ENCODE data around the gene TMEM140. TPM values are rescaled to one million over a fixed set of nuclear protein-coding genes. Genes with fewer than 3 reads are reported as not detected.

Gene TMEM140
- polyA plus RNA-seq, 1 donor (not counting 4 experiments of a cell fraction or from before 2014, with no cell fraction given) = 0.17 TPM

- H3K27me3 ChIP-seq (ENCODE audit: control insufficient read depth, extremely low read depth, insufficient read depth, low read length) = no peaks in the 10 kb centered on the region
- peaks cover 16% of the 10 kb centered on the region for H3K4me1 ChIP-seq (ENCODE audit: control insufficient read depth, extremely low read depth, insufficient read depth, low read length)
- no peak overlapping the region for H3K27ac ChIP-seq (ENCODE audit: control insufficient read depth, insufficient read depth, low read length)
- H4K20me1 ChIP-seq (ENCODE audit: control insufficient read depth, extremely low read depth, insufficient read depth, low read length) = no peaks in the 10 kb centered on the region
- H3K4me3 ChIP-seq (ENCODE audit: control insufficient read depth in 2 of 3, extremely low read depth in 1 of 3, insufficient read depth in 2 of 3, low read depth in 1 of 3, low read length in 3 of 3) = no peak overlapping the region
- no peak overlapping the region for H3K4me2 ChIP-seq (ENCODE audit: control insufficient read depth, extremely low read depth, insufficient read depth, low read depth, low read length)
- DNase-seq (ENCODE audit: low read depth, low spot score) (no peak), FAIRE-seq (no peak)
- no peak overlapping the region for H2AFZ ChIP-seq (ENCODE audit: control insufficient read depth, low read length)
- peaks cover 3% of the 10 kb centered on the region for H3K79me2 ChIP-seq (ENCODE audit: control insufficient read depth, insufficient read depth, low read length)
- H3K36me3 ChIP-seq (ENCODE audit: control insufficient read depth in 2 of 2, extremely low read depth in 1 of 2, insufficient read depth in 2 of 2, low read length in 2 of 2) = peaks cover 22 to 35% of the 10 kb centered on the region in 2 experiments
- TF ChIP-seq EZH2 (IDR thresholded peaks at IDR 0.05; ENCODE audit: low read length) (no peak), CTCF (optimal IDR thresholded peaks at IDR 0.05 in 1 of 3, IDR thresholded peaks at IDR 0.05 in 1 of 3, conservative IDR thresholded peaks at IDR 0.05 in 1 of 3; ENCODE audit: extremely low read depth in 1 of 3, insufficient read depth in 2 of 3, low read length in 3 of 3) (no peak)
- H3K9ac ChIP-seq (ENCODE audit: control insufficient read depth, extremely low read depth, insufficient read depth, low read length) = no peak overlapping the region
- H3K9me3 ChIP-seq (ENCODE audit: control insufficient read depth, low read depth, low read length) = peaks cover 25% of the 10 kb centered on the region
- dilution Hi-C loops (cut with MboI; ENCODE audit: extremely low pct_ligation_motif_present, low sequenced_read_pairs) = no loop called here
- H3K9me1 ChIP-seq (ENCODE audit: control insufficient read depth, extremely low read depth, insufficient read depth, low read length) = no peaks in the 10 kb centered on the region
Observed at GRCh38 chr7:135181929-135182678, 34.2 kb downstream of the TMEM140 start.

GRCh38 chr7:135183478-135183877 lies 35.6 kb downstream of the TMEM140 start:
- H3K4me1 ChIP-seq (ENCODE audit: control insufficient read depth, extremely low read depth, insufficient read depth, low read length) = peaks cover 13% of the 10 kb centered on the region
- no peaks in the 10 kb centered on the region for H3K9me1 ChIP-seq (ENCODE audit: control insufficient read depth, extremely low read depth, insufficient read depth, low read length)
- H3K36me3 ChIP-seq (ENCODE audit: control insufficient read depth in 2 of 2, extremely low read depth in 1 of 2, insufficient read depth in 2 of 2, low read length in 2 of 2) = peaks cover 25 to 39% of the 10 kb centered on the region in 2 experiments
- peaks cover 25% of the 10 kb centered on the region for H3K9me3 ChIP-seq (ENCODE audit: control insufficient read depth, low read depth, low read length)
- no peaks in the 10 kb centered on the region for H4K20me1 ChIP-seq (ENCODE audit: control insufficient read depth, extremely low read depth, insufficient read depth, low read length)
- DNase-seq (ENCODE audit: low read depth, low spot score) = no peak
- no peak overlapping the region for H3K9ac ChIP-seq (ENCODE audit: control insufficient read depth, extremely low read depth, insufficient read depth, low read length)
- no peak overlapping the region for H3K4me2 ChIP-seq (ENCODE audit: control insufficient read depth, extremely low read depth, insufficient read depth, low read depth, low read length)
- no peak overlapping the region for H3K4me3 ChIP-seq (ENCODE audit: control insufficient read depth in 2 of 3, extremely low read depth in 1 of 3, insufficient read depth in 2 of 3, low read depth in 1 of 3, low read length in 3 of 3)
- no peak overlapping the region for H3K27ac ChIP-seq (ENCODE audit: control insufficient read depth, insufficient read depth, low read length)
- FAIRE-seq = no peak
- TF ChIP-seq EZH2 (IDR thresholded peaks at IDR 0.05; ENCODE audit: low read length) (no peak), CTCF (optimal IDR thresholded peaks at IDR 0.05 in 1 of 3, IDR thresholded peaks at IDR 0.05 in 1 of 3, conservative IDR thresholded peaks at IDR 0.05 in 1 of 3; ENCODE audit: extremely low read depth in 1 of 3, insufficient read depth in 2 of 3, low read length in 3 of 3) (no peak)
- no peaks in the 10 kb centered on the region for H3K27me3 ChIP-seq (ENCODE audit: control insufficient read depth, extremely low read depth, insufficient read depth, low read length)
- peaks cover 3% of the 10 kb centered on the region for H3K79me2 ChIP-seq (ENCODE audit: control insufficient read depth, insufficient read depth, low read length)
- H2AFZ ChIP-seq (ENCODE audit: control insufficient read depth, low read length) = no peak overlapping the region
- dilution Hi-C loops (cut with MboI; ENCODE audit: extremely low pct_ligation_motif_present, low sequenced_read_pairs) = no loop called here
